Measurements from ENCODE around the gene OTUB1.

The OTUB1 gene

GRCh38 chr11:64019106-64020037 is 33.1 kb downstream of the OTUB1 start:
- TF ChIP-seq, protein P1, sequence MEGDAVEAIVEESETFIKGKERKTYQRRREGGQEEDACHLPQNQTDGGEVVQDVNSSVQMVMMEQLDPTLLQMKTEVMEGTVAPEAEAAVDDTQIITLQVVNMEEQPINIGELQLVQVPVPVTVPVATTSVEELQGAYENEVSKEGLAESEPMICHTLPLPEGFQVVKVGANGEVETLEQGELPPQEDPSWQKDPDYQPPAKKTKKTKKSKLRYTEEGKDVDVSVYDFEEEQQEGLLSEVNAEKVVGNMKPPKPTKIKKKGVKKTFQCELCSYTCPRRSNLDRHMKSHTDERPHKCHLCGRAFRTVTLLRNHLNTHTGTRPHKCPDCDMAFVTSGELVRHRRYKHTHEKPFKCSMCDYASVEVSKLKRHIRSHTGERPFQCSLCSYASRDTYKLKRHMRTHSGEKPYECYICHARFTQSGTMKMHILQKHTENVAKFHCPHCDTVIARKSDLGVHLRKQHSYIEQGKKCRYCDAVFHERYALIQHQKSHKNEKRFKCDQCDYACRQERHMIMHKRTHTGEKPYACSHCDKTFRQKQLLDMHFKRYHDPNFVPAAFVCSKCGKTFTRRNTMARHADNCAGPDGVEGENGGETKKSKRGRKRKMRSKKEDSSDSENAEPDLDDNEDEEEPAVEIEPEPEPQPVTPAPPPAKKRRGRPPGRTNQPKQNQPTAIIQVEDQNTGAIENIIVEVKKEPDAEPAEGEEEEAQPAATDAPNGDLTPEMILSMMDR (conservative IDR thresholded peaks at IDR 0.05; ENCODE audit: low read length) = no peak
- no peak overlapping the region for H3K4me3 ChIP-seq (ENCODE audit: low read length)
- DNase-seq (ENCODE audit: low read depth) = no peak

DNA sequence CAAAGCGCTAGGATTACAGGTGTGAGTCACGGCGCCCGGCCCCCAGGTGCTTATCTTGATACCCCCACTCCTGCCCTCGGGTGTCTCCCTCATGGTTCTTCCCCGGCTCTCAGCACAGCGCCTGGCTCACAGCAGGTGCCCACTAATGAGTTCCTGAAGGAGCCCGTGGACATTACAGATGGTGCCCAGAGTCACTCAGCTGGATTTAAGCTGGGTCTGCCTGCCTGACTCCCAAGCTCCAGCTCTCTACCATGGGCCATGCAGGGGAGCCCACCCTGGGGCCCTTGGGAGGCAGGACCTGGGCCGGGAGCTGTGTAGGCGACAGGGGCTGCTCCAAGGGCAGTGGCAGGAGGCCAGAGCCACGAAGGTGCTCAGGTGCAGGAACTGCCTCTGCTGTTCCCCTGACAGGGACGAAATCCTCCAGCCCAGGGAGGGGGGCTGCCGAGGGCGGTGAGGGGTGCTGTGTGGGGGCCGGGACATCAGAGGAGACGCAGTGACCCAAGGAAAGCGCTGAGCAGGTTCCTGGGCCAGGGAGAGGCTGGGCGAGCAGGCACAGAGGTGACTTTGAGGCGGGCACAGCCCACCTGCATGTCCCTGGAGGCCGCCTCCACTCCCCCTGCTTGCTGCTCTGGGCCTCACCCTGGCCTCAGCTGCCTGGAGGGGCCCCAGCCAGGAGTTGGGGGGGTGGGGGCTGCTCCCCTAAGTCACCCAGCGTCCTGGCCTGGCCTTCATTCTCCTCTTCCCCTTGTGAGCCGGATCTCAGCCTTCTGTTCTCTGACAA is 34.9 kb downstream of the OTUB1 start:
- TF ChIP-seq, protein P1 (conservative IDR thresholded peaks at IDR 0.05; ENCODE audit: low read length) = no peak
- DNase-seq (ENCODE audit: low read depth) = no peak
- no peak overlapping the region for H3K4me3 ChIP-seq (ENCODE audit: low read length)

GRCh38 chr11:64021757-64022093 is 35.5 kb downstream of the OTUB1 start:
- no peak overlapping the region for H3K4me3 ChIP-seq (ENCODE audit: low read length)
- no peak for DNase-seq (ENCODE audit: low read depth)
- TF ChIP-seq, protein P1 (conservative IDR thresholded peaks at IDR 0.05; ENCODE audit: low read length) = no peak

DNA sequence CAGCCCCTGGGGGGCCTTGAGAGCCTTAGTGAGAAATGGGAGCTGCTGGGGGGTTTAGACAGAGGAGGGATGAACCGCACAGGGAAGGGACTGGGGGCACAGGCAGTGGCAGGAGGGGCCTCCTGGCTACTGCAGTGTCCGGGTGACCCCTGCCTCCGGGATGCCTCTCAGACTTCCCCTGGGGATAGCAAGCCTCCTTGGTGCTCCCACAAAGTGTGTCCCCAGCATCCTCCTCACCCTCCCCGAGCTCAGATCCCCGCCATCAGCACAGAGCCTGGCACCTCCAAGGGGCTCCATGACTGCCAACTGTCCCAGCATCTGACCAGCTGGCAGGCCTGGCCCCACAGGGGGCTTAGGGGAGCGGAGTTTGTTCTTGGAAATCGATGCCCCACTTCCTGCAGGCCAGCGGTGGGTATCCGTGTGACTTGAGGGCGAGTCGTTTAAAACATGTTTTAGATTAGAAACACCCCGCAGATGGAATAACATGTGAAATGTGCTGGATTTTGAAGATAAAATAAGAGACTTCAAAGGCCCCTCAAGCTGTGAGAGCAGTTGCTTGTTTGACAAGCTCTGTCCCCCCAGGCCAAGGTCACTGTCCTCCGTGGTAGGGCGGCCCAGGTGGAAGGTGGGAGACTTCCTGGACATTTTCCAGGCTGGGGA is 36.0 kb downstream of the OTUB1 start:
- no peak for DNase-seq (ENCODE audit: low read depth)
- no peak overlapping the region for H3K4me3 ChIP-seq (ENCODE audit: low read length)
- TF ChIP-seq, protein P1 (conservative IDR thresholded peaks at IDR 0.05; ENCODE audit: low read length) = no peak

- TF ChIP-seq, protein P1 (conservative IDR thresholded peaks at IDR 0.05; ENCODE audit: low read length) = no peak
Observed at GRCh38 chr11:64023712-64024710, 37.8 kb downstream of the OTUB1 start.

DNA sequence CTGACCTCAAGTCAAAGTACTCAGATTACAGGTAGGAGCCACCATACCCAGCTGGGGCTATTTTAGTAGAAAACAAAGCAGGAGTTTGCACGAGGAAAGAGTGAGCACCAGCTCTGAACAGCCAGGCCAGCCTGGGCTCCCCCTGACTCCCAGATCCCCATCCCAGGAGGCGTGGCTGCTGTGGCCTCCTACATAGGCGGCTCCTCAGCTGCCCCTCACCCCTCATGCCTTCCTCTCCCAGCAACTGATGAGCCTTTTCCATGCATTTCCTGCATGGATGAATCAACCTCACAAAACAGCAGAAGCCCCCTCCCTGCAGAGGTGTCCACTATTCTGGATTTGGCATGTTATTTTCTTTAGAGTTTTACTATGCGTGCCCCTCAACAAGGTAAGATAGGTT is 39.0 kb downstream of the OTUB1 start:
- H3K4me3 ChIP-seq (ENCODE audit: low read length) = no peak overlapping the region
- no peak for DNase-seq (ENCODE audit: low read depth)
- TF ChIP-seq, protein P1 (conservative IDR thresholded peaks at IDR 0.05; ENCODE audit: low read length) = no peak

More at GRCh38 chr11:64023712-64024710, 37.8 kb downstream of the OTUB1 start:
- H3K4me3 ChIP-seq (ENCODE audit: low read length) = no peak overlapping the region
- DNase-seq (ENCODE audit: low read depth) = no peak
